Fibroblast of lung (primary cell): ENCODE data around the gene ADAMTS5. TPM values are rescaled to one million over a fixed set of nuclear protein-coding genes. Genes with fewer than 3 reads are reported as not detected.
A peak's percentile ranks its signal among the peaks of the same experiment; 100 is the strongest.

ENCODE experiments used
- DNase-seq, 2 donors: peaks; one replicate each; pipeline versions ENCODE4 v3.0.0 to v3.0.0-alpha.2; 2010; ENCODE audit warnings: low read depth in 2 of 2
- H2AFZ ChIP-seq: 2 replicates; pipeline ENCODE4 v1.5.1; 2012; ENCODE audit warnings: low read length, control low read depth, inconsistent platforms
- H3K27ac ChIP-seq: 2 replicates; pipeline ENCODE4 v1.5.1; 2011; ENCODE audit warnings: low read length, control low read depth; ENCODE audit not compliant: insufficient read depth
- H3K27me3 ChIP-seq: 2 replicates; pipeline ENCODE4 v1.5.1; 2011; ENCODE audit warnings: mild to moderate bottlenecking, low read length; ENCODE audit not compliant: control insufficient read depth, insufficient read depth
- H3K36me3 ChIP-seq: 2 replicates; pipeline ENCODE4 v1.5.1; 2011; ENCODE audit warnings: low read length; ENCODE audit not compliant: control insufficient read depth, insufficient read depth
- H3K4me1 ChIP-seq: 2 replicates; pipeline ENCODE4 v1.5.1; 2011; ENCODE audit warnings: low read length; ENCODE audit not compliant: control insufficient read depth, insufficient read depth; ENCODE audit errors: extremely low read depth
- H3K4me2 ChIP-seq: 2 replicates; pipeline ENCODE4 v1.5.1; 2011; ENCODE audit warnings: low read length, control low read depth; ENCODE audit not compliant: insufficient read depth; ENCODE audit errors: extremely low read depth
- H3K4me3 ChIP-seq, 4 experiments: fragments of 200-600 bp in 1 of 4; sonication (generic) in 1 of 4; replicated peaks in 1 of 4; 2 replicates each; pipeline ENCODE4 v1.5.1; 2011 to 2016; ENCODE audit warnings: low read length in 4 of 4, low read depth in 3 of 4, mild to moderate bottlenecking in 3 of 4, control low read depth in 2 of 4, inconsistent platforms in 1 of 4, mixed read lengths in 1 of 4; ENCODE audit not compliant: insufficient read depth in 1 of 4; ENCODE audit errors: control extremely low read depth in 1 of 4
- H3K79me2 ChIP-seq: 2 replicates; pipeline ENCODE4 v1.5.1; 2012; ENCODE audit warnings: mild to moderate bottlenecking, low read length, inconsistent platforms; ENCODE audit not compliant: control insufficient read depth, insufficient read depth
- H3K9ac ChIP-seq: 2 replicates; pipeline ENCODE4 v1.5.1; 2011; ENCODE audit warnings: mild to moderate bottlenecking, low read length, control low read depth; ENCODE audit not compliant: insufficient read depth
- H3K9me3 ChIP-seq: 2 replicates; pipeline ENCODE4 v1.5.1; 2012; ENCODE audit warnings: low read depth, low read length; ENCODE audit not compliant: control insufficient read depth, insufficient read depth
- H4K20me1 ChIP-seq: 2 replicates; pipeline ENCODE4 v1.5.1; 2011; ENCODE audit warnings: low read length; ENCODE audit not compliant: control insufficient read depth, insufficient read depth; ENCODE audit errors: extremely low read depth
- CTCF ChIP-seq, 2 donors: IDR thresholded peaks in 1 of 2; conservative IDR thresholded peaks in 1 of 2; 1 replicate in 1 of 2; 2 replicates in 1 of 2; pipeline ENCODE4 v1.5.1; 2011 to 2012; ENCODE audit warnings: low read length in 2 of 2, control low read depth in 1 of 2, inconsistent platforms in 1 of 2, low read depth in 1 of 2, mild to moderate bottlenecking in 1 of 2
- EZH2 ChIP-seq: IDR thresholded peaks from 2 replicates; pipeline ENCODE4 v1.5.1; 2012; ENCODE audit warnings: low read length, control low read depth, mild to moderate bottlenecking; ENCODE audit errors: missing control alignments
- polyA plus RNA-seq, 2 donors: library from polyadenylated mRNA; depleted of rRNA in 1 of 2; stranded (reverse) in 1 of 2; unstranded in 1 of 2; fragments of >200 nt; gene quantifications; 2 replicates each; pipeline ENCODE4 v1.2.1, GENCODE V29; 2011 to 2012; ENCODE audit warnings: missing spikeins in 1 of 2
- total RNA-seq: library from RNA; depleted of rRNA; stranded (reverse); fragments of >200 nt; gene quantifications from 2 replicates; pipeline ENCODE4 v1.2.1, GENCODE V29; 2014

Gene ADAMTS5
- total and polyA plus RNA-seq, 2 donors (not counting 1 experiment from before 2014, with no cell fraction given) = 4.3 to 12.2 TPM

- H3K4me3 ChIP-seq = no peak overlapping the region
- TF ChIP-seq EZH2 = no peak
- TF ChIP-seq CTCF (conservative IDR thresholded peaks at IDR 0.05 in 1 of 2, IDR thresholded peaks at IDR 0.05 in 1 of 2; ENCODE audit: low read depth in 1 of 2, low read length in 2 of 2) = no peak
- H2AFZ ChIP-seq = no peak overlapping the region
- H3K4me1 ChIP-seq = peaks cover 5% of the 10 kb centered on the region
- H3K79me2 ChIP-seq = no peaks in the 10 kb centered on the region
- H3K27ac ChIP-seq = no peak overlapping the region
- H3K27me3 ChIP-seq = no peaks in the 10 kb centered on the region
- peaks cover 3% of the 10 kb centered on the region for H3K36me3 ChIP-seq
- H4K20me1 ChIP-seq = no peaks in the 10 kb centered on the region
- H3K9me3 ChIP-seq = no peaks in the 10 kb centered on the region
- H3K9ac ChIP-seq = no peak overlapping the region
- DNase-seq = peak in 1 of 2 donors; percentile 53
- H3K4me2 ChIP-seq = no peak overlapping the region
Measured at GRCh38 chr21:26920055-26920454, 46.8 kb downstream of the ADAMTS5 start.

- peak; percentile 15 to 78 for DNase-seq
- H3K9me3 ChIP-seq = no peaks in the 10 kb centered on the region
- no peaks in the 10 kb centered on the region for H4K20me1 ChIP-seq
- H3K79me2 ChIP-seq = no peaks in the 10 kb centered on the region
- H3K27me3 ChIP-seq = no peaks in the 10 kb centered on the region
- H3K4me1 ChIP-seq = peaks cover 5% of the 10 kb centered on the region
- no peak overlapping the region for H3K9ac ChIP-seq
- no peak overlapping the region for H3K4me2 ChIP-seq
- H3K27ac ChIP-seq = no peak overlapping the region
- TF ChIP-seq EZH2 (no peak), CTCF (conservative IDR thresholded peaks at IDR 0.05 in 1 of 2, IDR thresholded peaks at IDR 0.05 in 1 of 2; ENCODE audit: low read depth in 1 of 2, low read length in 2 of 2) (no peak)
- no peaks in the 10 kb centered on the region for H3K36me3 ChIP-seq
- no peak overlapping the region for H3K4me3 ChIP-seq
- H2AFZ ChIP-seq = no peak overlapping the region
Measured at GRCh38 chr21:26918323-26919079, 48.4 kb downstream of the ADAMTS5 start.

GRCh38 chr21:26916799-26917198, 50.1 kb downstream of the ADAMTS5 start:
- TF ChIP-seq EZH2 = no peak
- no peak for TF ChIP-seq CTCF (conservative IDR thresholded peaks at IDR 0.05 in 1 of 2, IDR thresholded peaks at IDR 0.05 in 1 of 2; ENCODE audit: low read depth in 1 of 2, low read length in 2 of 2)
- Histone ChIP-seq H3K9ac (no peak overlapping the region), H3K4me1 (peaks cover 5% of the 10 kb centered on the region), H3K27me3 (no peaks in the 10 kb centered on the region), H4K20me1 (no peaks in the 10 kb centered on the region), H3K4me2 (no peak overlapping the region), H3K79me2 (no peaks in the 10 kb centered on the region), H3K27ac (no peak overlapping the region), H3K36me3 (no peaks in the 10 kb centered on the region), H3K4me3 (no peak overlapping the region), H3K9me3 (no peaks in the 10 kb centered on the region), H2AFZ (no peak overlapping the region)
- no peak for DNase-seq
